Activated CD8-positive, alpha-beta memory T cell treated with anti-CD3 and anti-CD28 coated beads, Interleukin-2, amount 50 U/mL, for 48 hours (primary cell): Measurements from ENCODE around the gene LIPC.
A peak's percentile ranks its signal among the peaks of the same experiment; 100 is the strongest.

Source experiments
- DNase-seq: peaks from one replicate; pipeline ENCODE4 v3.0.0-alpha.2; 2020

LIPC gene

DNA sequence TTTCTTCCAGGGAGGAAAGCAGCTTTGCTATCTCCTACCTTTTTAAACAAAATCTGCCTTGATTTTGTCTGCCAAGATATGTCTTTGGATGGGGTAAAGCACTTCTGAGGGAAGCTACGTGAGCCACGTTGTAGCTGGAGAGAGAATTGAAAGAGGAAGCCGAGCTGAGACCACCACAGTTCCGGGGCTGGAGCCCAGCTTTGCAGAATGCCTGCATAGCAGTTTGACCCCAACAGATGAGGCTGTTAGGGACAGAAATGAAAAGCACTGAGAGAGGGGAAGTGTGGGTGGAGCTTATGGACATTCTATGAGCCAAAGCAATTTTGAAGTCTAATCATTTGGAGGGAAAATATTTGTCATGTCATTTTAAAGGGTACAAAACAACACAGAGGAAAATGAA is 45.4 kb downstream of the LIPC start:
- no peak for DNase-seq

- DNase-seq = no peak
Observed at GRCh38 chr15:58478035-58478434, 46.2 kb downstream of the LIPC start.

DNA sequence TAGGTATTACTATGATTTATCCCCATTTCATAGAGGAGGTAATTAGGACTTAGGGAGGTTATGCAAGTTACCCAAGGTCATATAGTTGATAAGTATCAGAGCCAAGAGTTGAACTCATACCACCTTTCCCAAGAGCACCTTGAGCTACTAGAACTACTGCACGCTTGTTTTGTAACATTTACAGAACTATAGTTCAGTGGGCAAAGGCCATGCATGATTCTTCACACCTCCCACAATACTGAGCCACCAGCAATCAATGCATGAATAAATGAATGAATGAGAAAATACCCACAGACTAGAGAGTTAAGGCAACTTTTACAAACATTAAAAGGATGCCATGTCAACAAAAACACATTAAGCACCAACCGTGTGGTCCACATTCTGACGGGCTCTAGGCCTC is 46.8 kb downstream of the LIPC start:
- DNase-seq = no peak

GRCh38 chr15:58479941-58480340 is 48.1 kb downstream of the LIPC start:
- no peak for DNase-seq

DNA sequence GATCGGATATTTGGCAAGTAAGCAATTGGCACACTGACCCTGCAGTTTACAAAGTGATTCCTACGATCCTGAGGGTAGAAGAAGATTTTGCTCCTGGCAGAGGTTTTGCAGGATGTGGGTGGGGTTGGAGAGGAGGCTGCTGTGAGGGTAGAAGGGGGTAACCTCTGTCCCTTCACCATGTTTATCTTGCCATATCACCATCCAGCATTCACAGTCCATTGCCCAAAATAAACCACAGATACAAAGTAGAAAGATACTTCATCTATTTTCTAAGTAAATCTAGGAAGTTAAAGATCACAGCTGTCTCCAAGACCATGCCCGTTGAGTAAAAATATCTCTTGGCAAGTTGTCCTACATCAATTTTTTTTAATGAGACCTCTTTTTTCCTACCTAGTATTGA is 51.6 kb downstream of the LIPC start:
- no peak for DNase-seq

DNA sequence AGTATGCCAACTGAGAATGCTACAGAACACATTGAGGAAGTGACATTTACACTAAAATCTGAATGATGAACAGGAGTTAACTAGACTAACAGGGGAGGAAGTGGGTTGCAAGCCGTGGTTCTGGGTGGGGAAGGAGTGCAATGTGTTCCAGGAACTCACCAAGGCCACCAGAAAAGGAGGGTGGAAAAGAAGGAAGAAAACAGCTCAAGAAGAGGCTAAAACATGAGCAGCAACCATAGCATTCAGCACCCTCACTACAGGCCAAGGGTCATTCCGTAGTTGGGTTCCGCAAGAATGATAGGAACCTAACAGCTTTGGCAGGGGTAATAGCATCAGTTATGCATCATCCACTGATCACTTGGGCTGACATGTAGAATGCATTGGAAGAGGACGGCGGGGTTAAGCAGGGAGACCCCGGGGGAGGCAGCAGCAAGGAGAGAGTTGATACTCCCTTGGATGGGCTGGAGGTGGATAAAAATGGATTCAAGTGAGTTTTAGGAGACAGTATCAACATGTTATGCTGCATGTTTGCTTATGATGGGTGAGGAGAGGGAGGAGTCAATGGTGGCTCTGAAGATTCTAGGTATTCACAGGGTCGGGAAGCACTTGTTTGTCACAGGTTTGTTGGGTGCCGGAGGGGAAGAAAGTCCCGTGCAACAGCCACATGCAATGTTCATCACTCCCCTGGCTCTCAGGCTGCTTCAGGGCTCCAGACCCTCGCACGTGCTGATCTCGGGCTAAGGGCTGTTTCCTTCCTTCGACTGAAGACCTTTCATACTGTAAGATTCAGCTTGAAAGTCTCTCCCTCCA is 53.2 kb downstream of the LIPC start:
- no peak for DNase-seq

DNA sequence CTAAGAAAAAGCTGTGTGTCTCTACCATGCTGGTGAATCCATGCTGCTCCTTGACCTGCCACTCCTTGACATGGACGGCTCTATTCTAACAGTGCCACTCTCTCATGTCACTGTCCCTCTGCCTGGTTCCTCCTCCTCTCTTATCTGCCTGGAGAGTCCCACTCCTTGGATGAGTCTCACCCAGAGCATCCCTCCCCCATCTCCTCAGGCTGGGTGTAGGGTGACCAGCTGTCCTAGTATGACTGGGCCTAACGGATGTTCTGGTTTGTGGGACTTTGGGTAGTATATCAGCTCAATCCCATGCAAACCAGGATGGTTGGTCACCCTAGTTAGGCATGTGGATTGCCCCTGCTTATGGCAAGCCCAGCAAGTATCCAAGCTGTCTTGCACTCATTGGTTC is 54.3 kb downstream of the LIPC start:
- no peak for DNase-seq

DNA sequence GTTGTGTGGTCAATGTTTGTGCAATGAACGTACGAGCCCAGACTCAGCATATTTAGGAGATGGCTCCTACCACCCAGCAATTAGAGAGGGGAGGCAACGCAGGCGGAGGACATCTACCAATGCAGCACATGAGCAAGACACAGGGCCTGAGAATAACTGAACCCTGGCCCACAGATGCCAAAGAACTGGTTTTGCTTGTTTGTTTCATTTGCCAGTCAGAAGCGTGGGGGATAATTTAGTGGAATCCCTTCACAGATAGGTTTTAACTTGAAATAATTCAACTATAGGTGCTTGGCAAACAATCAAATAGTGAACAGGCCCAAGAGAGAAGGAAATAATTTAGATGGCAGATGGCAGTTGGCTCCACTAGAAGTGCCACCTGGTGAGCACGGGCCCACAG is 54.8 kb downstream of the LIPC start:
- no peak for DNase-seq

GRCh38 chr15:58487041-58487723 is 55.4 kb downstream of the LIPC start:
- no peak for DNase-seq

GRCh38 chr15:58487724-58488120 is 55.9 kb downstream of the LIPC start:
- DNase-seq = no peak

- no peak for DNase-seq
Observed at GRCh38 chr15:58489289-58490085, 57.7 kb downstream of the LIPC start.

- no peak for DNase-seq
Observed at GRCh38 chr15:58490086-58490887, 58.5 kb downstream of the LIPC start.

GRCh38 chr15:58490888-58491473 is 59.2 kb downstream of the LIPC start:
- no peak for DNase-seq

DNA sequence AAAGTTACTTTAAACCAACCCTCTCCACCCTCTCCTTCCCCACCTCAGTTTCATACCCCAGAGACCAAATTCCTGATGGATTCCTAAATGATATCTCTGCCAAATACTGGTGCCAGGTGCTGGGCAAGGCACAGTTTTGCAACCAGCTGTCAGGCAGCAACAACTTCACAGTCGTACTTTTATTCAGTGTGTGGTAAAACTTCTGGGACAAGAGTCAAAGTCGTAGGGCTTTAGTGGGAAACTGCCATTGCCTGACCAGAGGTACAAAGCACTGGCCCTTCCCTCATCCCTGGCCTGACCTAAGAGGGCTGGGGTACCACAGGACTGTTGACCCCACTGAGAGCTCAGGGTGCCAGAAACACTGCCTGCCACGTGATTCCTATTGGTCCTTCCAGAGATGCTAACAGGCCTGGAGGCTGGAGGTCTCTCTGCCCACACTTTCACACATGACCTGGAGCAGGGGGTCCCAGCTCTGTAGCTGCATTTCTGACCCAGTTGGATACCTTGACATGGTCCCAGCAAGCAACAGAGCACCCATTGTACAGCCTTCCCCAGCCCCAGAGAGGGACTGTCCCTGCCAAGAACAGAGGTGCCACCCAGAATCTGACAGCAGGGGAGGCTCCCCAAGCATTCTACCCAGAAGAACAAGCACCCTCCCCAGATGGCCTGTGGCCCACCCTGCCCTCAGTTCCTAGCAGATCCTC is 59.9 kb downstream of the LIPC start:
- DNase-seq = no peak

DNA sequence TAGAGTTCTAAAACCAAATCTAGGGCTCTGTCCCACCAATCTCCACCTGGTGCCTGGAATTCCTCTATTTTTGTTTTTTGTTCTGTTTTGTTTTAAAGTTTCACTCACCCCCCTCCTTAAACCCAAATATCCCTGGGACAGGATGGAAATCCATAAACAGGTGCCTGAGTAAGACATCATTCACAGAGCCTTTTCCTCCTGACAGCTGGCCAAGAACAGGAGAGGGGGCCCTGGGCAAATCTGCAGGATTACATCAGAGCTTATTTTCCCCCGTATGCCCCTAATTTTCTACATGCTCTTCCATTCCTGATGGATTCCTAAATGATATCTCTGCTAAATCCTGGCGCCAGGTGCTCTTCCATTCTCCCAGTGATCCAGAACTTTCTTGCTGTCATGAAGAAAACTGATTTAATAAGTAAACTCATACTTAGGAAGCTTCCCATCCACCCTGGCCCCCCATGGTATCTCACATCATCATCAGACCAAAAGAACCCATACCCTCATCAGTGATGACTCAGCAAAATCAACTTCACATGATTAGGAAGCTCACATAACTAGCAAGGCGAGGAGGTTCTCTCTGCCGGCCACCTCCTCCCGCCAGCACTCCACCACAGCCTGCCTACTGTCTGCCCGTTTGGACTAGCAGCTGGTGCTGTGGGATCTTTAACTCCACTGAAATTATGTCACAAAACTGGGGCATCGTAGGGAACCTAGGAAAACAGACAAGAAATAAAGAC is 61.0 kb downstream of the LIPC start:
- no peak for DNase-seq

- no peak for DNase-seq
Observed at GRCh38 chr15:58494567-58494966, 62.8 kb downstream of the LIPC start.

- DNase-seq = peak; percentile 3
Observed at GRCh38 chr15:58495891-58496408, 64.2 kb downstream of the LIPC start.

GRCh38 chr15:58497046-58497785 is 65.4 kb downstream of the LIPC start:
- DNase-seq = peak; percentile 26

- no peak for DNase-seq
Observed at GRCh38 chr15:58498821-58499580, 67.2 kb downstream of the LIPC start.
